Caco-2 (cell line): Measurements from ENCODE around the gene MMD. TPM values are rescaled to one million over a fixed set of nuclear protein-coding genes. Genes with fewer than 3 reads are reported as not detected.
"Not testable (repeated sequence)": the region's sequence is repeated elsewhere in the genome, so short reads cannot be mapped to it uniquely, and the experiment has no call there.

Source experiments
- BruUV-seq: library from RNA; stranded (reverse); fragments of 400-500 nt; replicated peaks from 2 replicates; lab custom pipeline; 2021; lab: Mats Ljungman, UMichigan
- CTCF ChIA-PET: fragments of 300-600 bp; sonication (Branson Sonifier 250); formaldehyde crosslinking; loops from one replicate; lab custom pipeline; 2022; ENCODE audit warnings: antibody characterized with exemption; lab: Charles Lee
- POLR2A ChIA-PET: fragments of 300-600 bp; sonication (Branson Sonifier 250); formaldehyde crosslinking; loops from one replicate; lab custom pipeline; 2022; ENCODE audit warnings: antibody characterized with exemption; lab: Charles Lee
- DNase-seq, 2 experiments: peaks; one replicate each; pipeline versions ENCODE4 v3.0.0 to v3.0.0-alpha.2; 2020 to 2022
- H3K27me3 ChIP-seq: replicated peaks from 2 replicates; pipeline ENCODE4 v1.6.0; 2011; ENCODE audit warnings: low read length; ENCODE audit not compliant: control insufficient read depth, insufficient read depth
- H3K36me3 ChIP-seq: 2 replicates; pipeline ENCODE4 v1.5.1; 2011; ENCODE audit warnings: low read length; ENCODE audit not compliant: control insufficient read depth, insufficient read depth
- H3K4me1 ChIP-seq: fragments of 250-450 bp; sonication (Bioruptor Pico); 2 replicates; pipeline ENCODE4 v1.5.1; 2020; ENCODE audit warnings: mild to moderate bottlenecking
- H3K4me3 ChIP-seq: 2 replicates; pipeline ENCODE4 v1.5.1; 2011; ENCODE audit warnings: low read depth, mild to moderate bottlenecking, control low read depth, low read length
- H3K9me3 ChIP-seq: fragments of 250-450 bp; sonication (Bioruptor Pico); 2 replicates; pipeline ENCODE4 v1.5.1; 2020; ENCODE audit warnings: mild to moderate bottlenecking, moderate library complexity
- H3K27ac Mint-ChIP-seq: one replicate; pipeline ENCODE4 v1.8.0; 2022; ENCODE audit warnings: mixed read lengths; ENCODE audit not compliant: unreplicated experiment
- H3K27me3 Mint-ChIP-seq: one replicate; pipeline ENCODE4 v1.8.0; 2022; ENCODE audit warnings: mixed read lengths; ENCODE audit not compliant: insufficient read depth, unreplicated experiment
- H3K36me3 Mint-ChIP-seq: one replicate; pipeline ENCODE4 v1.8.0; 2022; ENCODE audit warnings: mild to moderate bottlenecking, mixed read lengths; ENCODE audit not compliant: insufficient read depth, unreplicated experiment
- H3K4me1 Mint-ChIP-seq: one replicate; pipeline ENCODE4 v1.8.0; 2022; ENCODE audit warnings: low read depth, mixed read lengths; ENCODE audit not compliant: unreplicated experiment
- H3K4me3 Mint-ChIP-seq: one replicate; pipeline ENCODE4 v1.8.0; 2022; ENCODE audit warnings: mild to moderate bottlenecking, moderate library complexity, mixed read lengths; ENCODE audit not compliant: unreplicated experiment
- H3K9me3 Mint-ChIP-seq: one replicate; pipeline ENCODE4 v1.8.0; 2022; ENCODE audit warnings: mixed read lengths; ENCODE audit not compliant: unreplicated experiment
- intact Hi-C: fragments of 100-400 bp; cut with micrococcal nuclease; formaldehyde crosslinking; loops from one replicate; pipeline ENCODE4 v1.10.0; 2022; ENCODE audit not compliant: unreplicated experiment
- total RNA-seq: library from RNA; stranded (reverse); gene quantifications from 2 replicates; pipeline ENCODE4 v1.2.3, GENCODE V29; 2022
- TF ChIP-seq, protein P1 (sequence below), 2 experiments: fragments of 200-600 bp in 1 of 2; IDR thresholded peaks; 1 replicate in 1 of 2; 2 replicates in 1 of 2; pipeline versions ENCODE4 v1.5.1 to v1.8.0; 2011 to 2022; ENCODE audit warnings: antibody characterized with exemption in 1 of 2, control low read depth in 1 of 2, inconsistent platforms in 1 of 2, low read depth in 1 of 2, low read length in 1 of 2, mild to moderate bottlenecking in 1 of 2, moderate library complexity in 1 of 2; ENCODE audit not compliant: insufficient read depth in 1 of 2, severe bottlenecking in 1 of 2, unreplicated experiment in 1 of 2

The MMD gene
- total RNA-seq, 1 experiment from 2014 or later = 38.6 TPM

DNA sequence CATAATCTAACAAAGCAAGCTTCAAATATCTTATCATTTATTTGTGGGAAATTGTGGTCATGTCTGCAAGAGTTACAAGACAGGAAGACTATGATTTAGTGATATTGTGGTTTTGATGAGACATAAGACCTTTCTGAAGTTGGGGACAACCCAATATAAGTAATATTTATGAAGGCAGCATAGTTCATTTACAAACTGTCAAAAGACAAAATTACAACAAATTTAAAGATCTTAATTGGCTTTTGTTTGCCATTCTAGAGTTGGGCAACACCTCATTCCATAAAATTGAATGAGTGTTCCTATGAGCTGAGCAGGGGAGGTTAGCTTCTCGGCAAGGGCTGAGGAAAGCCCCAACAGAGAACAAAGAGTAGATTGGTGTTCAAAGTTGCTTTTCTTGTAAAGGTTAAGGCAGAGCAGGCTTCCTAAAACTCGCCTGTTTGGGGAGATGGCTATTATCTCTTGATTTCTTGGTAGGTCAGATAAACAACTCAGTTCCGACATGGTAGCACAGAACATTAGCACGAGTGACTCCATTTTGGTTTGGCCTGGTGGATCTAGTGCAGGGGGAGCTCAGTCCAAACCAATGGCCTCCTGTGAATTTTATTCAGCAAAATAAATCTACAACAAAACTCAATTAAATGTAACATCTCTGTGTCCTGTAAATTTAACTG, 10.9 kb upstream of the MMD start:
- intact Hi-C loops = loop anchor here (1.0 kb wide), 6 partner anchors 10 to 82 kb away; no protein-coding TSS in a partner anchor
- peak overlapping the region; percentile 94 for H3K27ac Mint-ChIP-seq
- TF ChIP-seq, protein P1, sequence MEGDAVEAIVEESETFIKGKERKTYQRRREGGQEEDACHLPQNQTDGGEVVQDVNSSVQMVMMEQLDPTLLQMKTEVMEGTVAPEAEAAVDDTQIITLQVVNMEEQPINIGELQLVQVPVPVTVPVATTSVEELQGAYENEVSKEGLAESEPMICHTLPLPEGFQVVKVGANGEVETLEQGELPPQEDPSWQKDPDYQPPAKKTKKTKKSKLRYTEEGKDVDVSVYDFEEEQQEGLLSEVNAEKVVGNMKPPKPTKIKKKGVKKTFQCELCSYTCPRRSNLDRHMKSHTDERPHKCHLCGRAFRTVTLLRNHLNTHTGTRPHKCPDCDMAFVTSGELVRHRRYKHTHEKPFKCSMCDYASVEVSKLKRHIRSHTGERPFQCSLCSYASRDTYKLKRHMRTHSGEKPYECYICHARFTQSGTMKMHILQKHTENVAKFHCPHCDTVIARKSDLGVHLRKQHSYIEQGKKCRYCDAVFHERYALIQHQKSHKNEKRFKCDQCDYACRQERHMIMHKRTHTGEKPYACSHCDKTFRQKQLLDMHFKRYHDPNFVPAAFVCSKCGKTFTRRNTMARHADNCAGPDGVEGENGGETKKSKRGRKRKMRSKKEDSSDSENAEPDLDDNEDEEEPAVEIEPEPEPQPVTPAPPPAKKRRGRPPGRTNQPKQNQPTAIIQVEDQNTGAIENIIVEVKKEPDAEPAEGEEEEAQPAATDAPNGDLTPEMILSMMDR (IDR thresholded peaks at IDR 0.05; ENCODE audit: insufficient read depth in 1 of 2, low read depth in 1 of 2, low read length in 1 of 2, severe bottlenecking in 1 of 2, unreplicated experiment in 1 of 2) = no peak
- H3K4me3 Mint-ChIP-seq = peak overlapping the region; percentile 58
- peaks cover 6% of the 10 kb centered on the region for H3K36me3 Mint-ChIP-seq
- ChIA-PET CTCF (interaction anchor here (1.4 to 1.8 kb wide), 2 partner anchors 15 to 82 kb away, joined by 8 to 9 read pairs; no protein-coding TSS in a partner anchor), POLR2A (interaction anchor here (0.6 to 1.9 kb wide), 4 partner anchors 14 to 25 kb away, joined by 3 to 16 read pairs (median 4); no protein-coding TSS in a partner anchor)
- no peak overlapping the region for H3K4me3 ChIP-seq
- no TSS peak for BruUV-seq
- DNase-seq = no peak
- peaks cover 48% of the 10 kb centered on the region for H3K4me1 ChIP-seq
- H3K27me3 ChIP-seq = no peaks in the 10 kb centered on the region
- no peaks in the 10 kb centered on the region for H3K27me3 Mint-ChIP-seq
- H3K9me3 Mint-ChIP-seq = no peaks in the 10 kb centered on the region
- H3K4me1 Mint-ChIP-seq = peaks cover 50% of the 10 kb centered on the region
- no peaks in the 10 kb centered on the region for H3K36me3 ChIP-seq
- H3K9me3 ChIP-seq = no peaks in the 10 kb centered on the region

DNA sequence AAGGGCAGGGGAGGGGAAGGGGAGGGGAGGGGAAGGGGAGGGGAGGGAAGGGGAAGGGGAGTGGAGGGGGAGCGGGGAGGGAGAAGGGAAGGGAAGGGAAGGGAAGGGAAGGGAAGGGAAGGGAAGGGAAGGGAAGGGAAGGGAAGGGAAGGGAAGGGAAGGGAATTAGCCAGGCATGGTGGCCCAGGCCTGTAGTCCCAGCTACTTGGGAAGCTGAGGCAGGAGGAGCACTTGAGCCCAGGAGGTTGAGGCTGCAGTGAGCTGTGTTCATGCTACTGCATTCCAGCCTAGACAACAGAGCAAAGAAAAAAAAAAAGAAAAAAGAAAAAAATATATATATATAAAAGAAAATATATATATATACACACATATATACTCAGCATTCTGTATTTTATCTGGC, 10.3 kb upstream of the MMD start:
- DNase-seq, H3K9me3 Mint-ChIP-seq, H3K4me3 Mint-ChIP-seq, H3K36me3 Mint-ChIP-seq, intact Hi-C loops, H3K27me3 ChIP-seq, H3K4me3 ChIP-seq, H3K27ac Mint-ChIP-seq, H3K36me3 ChIP-seq, H3K9me3 ChIP-seq, BruUV-seq, H3K27me3 Mint-ChIP-seq, CTCF ChIA-PET: not testable (repeated sequence)
- H3K4me1 ChIP-seq = peaks cover 47% of the 10 kb centered on the region
- POLR2A ChIA-PET = interaction anchor here (1.8 kb wide), 1 partner anchor 23 kb away, joined by 5 read pairs; no protein-coding TSS in a partner anchor
- peaks cover 44% of the 10 kb centered on the region for H3K4me1 Mint-ChIP-seq

DNA sequence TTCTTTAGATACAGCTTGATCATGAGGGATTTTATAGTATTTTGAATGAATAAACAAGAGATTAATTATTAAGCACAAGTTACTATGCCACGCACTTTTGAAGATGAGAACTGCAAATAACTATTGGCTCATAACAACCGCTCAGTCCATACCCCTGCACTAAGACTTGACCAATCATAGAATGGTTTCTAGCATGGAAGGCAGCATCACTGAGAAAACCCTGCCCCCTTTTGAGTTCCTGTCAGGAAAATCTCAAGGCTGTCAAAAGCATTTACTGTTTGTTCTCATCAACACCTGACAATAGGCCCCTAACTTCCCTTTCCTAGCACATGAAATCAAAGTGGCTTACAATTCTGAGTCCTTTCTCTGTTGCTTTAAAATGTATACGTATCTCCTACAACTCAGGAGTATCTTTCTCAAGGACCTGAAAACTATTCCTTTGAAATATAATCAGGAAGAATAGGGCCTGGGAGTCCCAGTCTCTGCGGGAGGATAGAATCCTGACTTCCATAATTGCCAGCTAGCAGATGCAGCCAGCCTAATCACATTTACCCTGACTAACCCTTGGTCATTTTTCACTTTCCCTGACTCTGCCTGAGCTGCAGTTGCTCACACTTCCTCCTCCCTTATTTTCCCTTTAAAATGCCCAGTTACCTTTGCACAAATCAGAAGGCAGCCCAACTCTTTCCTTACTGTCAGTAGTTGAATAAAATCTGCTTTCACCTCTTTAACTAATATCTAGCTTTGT, 9.1 kb upstream of the MMD start:
- Mint-ChIP-seq H3K27ac (peak overlapping the region; percentile 63), H3K27me3 (no peaks in the 10 kb centered on the region), H3K4me3 (no peak overlapping the region), H3K9me3 (no peaks in the 10 kb centered on the region), H3K4me1 (peaks cover 41% of the 10 kb centered on the region), H3K36me3 (peaks cover 6% of the 10 kb centered on the region)
- no peak overlapping the region for H3K4me3 ChIP-seq
- no peaks in the 10 kb centered on the region for H3K27me3 ChIP-seq
- DNase-seq = no peak
- H3K9me3 ChIP-seq = no peaks in the 10 kb centered on the region
- ChIA-PET POLR2A (no interaction called here), CTCF (no interaction called here)
- intact Hi-C loops = no loop called here
- TF ChIP-seq, protein P1 (IDR thresholded peaks at IDR 0.05; ENCODE audit: insufficient read depth in 1 of 2, low read depth in 1 of 2, low read length in 1 of 2, severe bottlenecking in 1 of 2, unreplicated experiment in 1 of 2) = no peak
- peaks cover 38% of the 10 kb centered on the region for H3K4me1 ChIP-seq
- no TSS peak for BruUV-seq
- no peaks in the 10 kb centered on the region for H3K36me3 ChIP-seq
